ENCODE data around the gene ASXL1. TPM values are rescaled to one million over a fixed set of nuclear protein-coding genes. Genes with fewer than 3 reads are reported as not detected.
"Not testable (repeated sequence)": the region's sequence is repeated elsewhere in the genome, so short reads cannot be mapped to it uniquely, and the experiment has no call there.

The ASXL1 gene
- total RNA-seq, 1 donor from 2014 or later, result 140 TPM

DNA sequence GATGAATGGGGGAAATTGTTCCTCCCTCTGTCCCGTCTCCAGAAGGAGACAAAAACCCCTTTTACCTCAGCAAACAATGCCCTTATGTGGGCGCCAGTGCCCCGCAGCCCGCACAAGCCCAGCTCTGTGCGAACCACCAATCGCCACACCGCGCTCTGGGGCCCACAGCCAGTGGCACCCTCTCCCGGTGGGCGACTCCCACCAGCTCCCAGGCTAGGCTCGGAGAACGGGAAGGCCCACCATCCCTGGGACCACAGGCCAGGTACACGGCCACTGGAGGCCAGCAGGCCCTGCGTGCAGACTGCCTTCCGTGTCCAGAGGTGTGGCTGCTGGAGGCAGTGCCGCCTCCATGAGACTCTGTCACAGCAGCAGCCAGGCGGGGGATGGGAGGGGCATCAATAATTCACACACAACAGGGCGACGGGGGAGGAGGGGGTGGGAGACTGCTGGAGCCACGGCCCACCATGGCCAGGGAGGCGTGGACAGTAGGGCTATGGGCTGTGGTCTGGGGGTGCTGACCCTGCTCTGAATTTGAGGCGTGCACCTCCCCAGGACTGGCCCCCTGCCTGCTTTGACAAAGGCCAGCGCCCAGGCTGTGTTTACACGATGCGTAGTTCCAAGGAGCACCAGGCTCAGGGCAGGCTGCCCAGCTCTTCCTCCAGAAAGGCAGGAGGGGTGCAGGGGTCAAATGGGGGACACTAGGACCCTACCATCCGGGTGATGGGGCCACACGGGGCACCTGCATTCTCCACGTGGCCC is 105.7 kb downstream of the ASXL1 start:
- Mint-ChIP-seq H3K27ac (ENCODE audit: unreplicated experiment) (peak overlapping the region; percentile 97), H3K4me1 (peaks cover 52% of the 10 kb centered on the region), H3K4me3 (peak overlapping the region; percentile 88), H3K27me3 (ENCODE audit: low read depth) (peaks cover 2% of the 10 kb centered on the region), H3K9me3 (no peaks in the 10 kb centered on the region), H3K36me3 (ENCODE audit: low read depth) (peaks cover 3% of the 10 kb centered on the region)
- peak; percentile 58 for DNase-seq (ENCODE audit: low read depth, low spot score)
- TF ChIP-seq, protein P1, sequence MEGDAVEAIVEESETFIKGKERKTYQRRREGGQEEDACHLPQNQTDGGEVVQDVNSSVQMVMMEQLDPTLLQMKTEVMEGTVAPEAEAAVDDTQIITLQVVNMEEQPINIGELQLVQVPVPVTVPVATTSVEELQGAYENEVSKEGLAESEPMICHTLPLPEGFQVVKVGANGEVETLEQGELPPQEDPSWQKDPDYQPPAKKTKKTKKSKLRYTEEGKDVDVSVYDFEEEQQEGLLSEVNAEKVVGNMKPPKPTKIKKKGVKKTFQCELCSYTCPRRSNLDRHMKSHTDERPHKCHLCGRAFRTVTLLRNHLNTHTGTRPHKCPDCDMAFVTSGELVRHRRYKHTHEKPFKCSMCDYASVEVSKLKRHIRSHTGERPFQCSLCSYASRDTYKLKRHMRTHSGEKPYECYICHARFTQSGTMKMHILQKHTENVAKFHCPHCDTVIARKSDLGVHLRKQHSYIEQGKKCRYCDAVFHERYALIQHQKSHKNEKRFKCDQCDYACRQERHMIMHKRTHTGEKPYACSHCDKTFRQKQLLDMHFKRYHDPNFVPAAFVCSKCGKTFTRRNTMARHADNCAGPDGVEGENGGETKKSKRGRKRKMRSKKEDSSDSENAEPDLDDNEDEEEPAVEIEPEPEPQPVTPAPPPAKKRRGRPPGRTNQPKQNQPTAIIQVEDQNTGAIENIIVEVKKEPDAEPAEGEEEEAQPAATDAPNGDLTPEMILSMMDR (conservative IDR thresholded peaks at IDR 0.05), result no peak

DNA sequence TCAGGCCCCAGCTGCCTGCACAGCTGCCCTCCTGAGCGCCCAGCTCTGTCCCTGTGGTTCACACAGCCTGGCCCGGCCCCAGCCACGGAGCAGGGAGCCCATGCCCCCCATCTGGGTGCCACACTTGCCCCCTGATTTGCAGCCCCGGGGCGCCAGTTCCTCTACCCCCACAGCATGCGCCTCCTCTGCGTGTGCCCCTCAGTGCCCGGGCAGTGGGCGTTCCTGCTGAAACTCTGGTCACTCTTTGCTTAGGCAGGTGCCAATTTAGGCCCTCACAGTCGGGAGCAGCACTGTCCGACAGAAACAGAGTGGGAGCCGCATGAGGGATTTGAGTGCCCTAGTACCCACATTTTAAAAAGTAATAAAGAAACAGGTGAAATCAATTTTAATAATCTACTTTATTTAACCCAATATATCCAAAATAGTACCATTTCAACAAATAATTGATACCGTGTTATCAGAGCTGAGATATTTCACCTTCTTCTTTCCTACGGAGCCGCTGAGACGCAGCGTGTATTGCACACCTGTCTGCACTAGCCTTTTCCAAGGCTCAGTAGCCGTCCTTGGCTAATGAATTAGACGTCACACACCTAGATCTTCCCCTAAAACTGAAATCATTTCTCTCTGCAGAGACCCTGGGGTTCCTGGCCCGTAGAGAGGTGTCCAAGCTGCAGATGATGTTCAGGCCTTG is 106.4 kb downstream of the ASXL1 start:
- Mint-ChIP-seq H3K27ac (ENCODE audit: unreplicated experiment) (peak overlapping the region; percentile 81), H3K4me1 (peaks cover 58% of the 10 kb centered on the region), H3K4me3 (peak overlapping the region; percentile 88), H3K27me3 (ENCODE audit: low read depth) (peaks cover 2% of the 10 kb centered on the region), H3K9me3 (no peaks in the 10 kb centered on the region), H3K36me3 (ENCODE audit: low read depth) (peaks cover 3% of the 10 kb centered on the region)
- TF ChIP-seq, protein P1 (conservative IDR thresholded peaks at IDR 0.05), result no peak
- no peak for DNase-seq (ENCODE audit: low read depth, low spot score)

DNA sequence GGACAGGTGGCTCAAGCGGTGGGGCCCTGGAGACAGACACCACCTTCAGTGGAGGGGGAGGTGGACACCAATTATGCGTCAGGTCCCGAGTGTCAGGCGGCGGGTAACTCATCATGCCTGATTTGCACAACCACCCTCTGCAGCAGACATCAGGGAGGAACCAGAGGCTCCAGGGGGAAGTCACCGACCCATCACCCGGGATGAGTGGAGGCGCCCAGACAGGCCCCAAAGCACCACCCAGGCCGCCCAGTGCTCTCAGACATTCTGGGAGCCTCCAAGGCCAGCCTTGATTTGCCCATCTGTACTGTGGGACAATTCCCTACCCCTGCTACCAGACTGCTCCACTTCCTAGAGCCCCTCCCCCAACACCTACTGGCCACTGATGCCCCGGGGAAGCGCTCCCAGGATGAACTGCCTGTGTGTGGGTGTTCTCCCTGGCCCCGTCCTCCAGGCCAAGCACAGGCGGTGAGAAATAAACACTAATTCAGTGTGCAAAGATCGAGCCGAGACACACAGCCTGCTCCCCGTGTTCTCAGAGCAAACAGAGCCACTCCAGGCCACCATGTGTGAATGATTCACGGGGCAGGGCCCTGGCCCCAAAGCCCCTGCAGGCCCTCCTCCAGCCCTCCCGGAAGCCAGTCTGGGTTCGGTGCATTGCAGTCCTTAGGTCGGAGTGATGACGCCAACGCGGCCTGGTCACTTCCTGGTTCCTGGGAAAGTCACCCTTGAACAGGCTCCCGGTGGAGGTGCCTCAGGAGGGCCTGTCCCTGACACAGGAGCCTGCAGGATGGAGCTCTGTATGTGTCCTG is 107.2 kb downstream of the ASXL1 start:
- Mint-ChIP-seq H3K27ac (ENCODE audit: unreplicated experiment) (peak overlapping the region; percentile 93), H3K4me3 (peak overlapping the region; percentile 78), H3K9me3 (no peaks in the 10 kb centered on the region), H3K27me3 (ENCODE audit: low read depth) (peaks cover 4% of the 10 kb centered on the region), H3K36me3 (ENCODE audit: low read depth) (peaks cover 3% of the 10 kb centered on the region), H3K4me1 (peaks cover 66% of the 10 kb centered on the region)
- DNase-seq (ENCODE audit: low read depth, low spot score), result peak; percentile 44
- TF ChIP-seq, protein P1 (conservative IDR thresholded peaks at IDR 0.05), result no peak

DNA sequence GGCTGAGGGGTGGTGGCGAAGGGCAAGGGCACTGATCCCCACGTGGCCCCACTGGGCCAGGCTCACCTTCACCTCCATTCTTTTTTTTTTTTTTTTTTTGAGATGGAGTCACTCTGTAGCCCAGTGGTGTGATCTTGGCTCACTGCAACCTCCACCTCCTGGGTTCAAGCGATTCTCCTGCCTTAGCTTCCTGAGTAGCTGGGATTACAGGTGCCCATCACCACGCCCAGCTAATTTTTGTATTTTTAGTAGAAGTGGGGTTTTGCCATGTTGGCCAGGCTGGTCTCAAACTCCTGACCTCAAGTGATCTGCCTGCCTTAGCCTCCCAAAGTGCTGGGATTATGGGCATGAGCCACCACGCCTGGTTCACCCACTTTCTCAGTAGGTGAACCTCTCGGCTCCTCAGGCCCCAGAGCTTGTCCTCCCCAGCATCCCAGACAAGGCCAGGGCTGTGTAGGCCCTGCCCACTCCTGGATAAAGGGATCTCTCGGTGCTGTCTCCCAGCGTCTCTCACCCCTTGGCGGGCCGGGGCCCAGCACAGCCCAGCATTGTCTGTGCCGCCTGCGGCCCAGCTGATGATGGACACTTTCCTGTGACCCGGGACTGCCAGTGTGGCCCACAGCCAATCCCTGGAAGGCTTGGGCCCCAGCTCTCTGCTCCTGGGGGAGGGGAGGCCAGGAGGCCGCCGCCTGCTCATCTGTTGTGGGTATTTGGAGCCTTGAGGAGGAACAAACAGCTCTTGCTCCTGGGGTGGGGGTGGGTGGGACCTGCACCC is 108.0 kb downstream of the ASXL1 start:
- Mint-ChIP-seq H3K4me1 (peaks cover 68% of the 10 kb centered on the region), H3K4me3 (peak overlapping the region; percentile 78), H3K27ac (ENCODE audit: unreplicated experiment) (peak overlapping the region; percentile 93)
- not testable (repeated sequence) for H3K9me3 Mint-ChIP-seq; H3K36me3 Mint-ChIP-seq (ENCODE audit: low read depth); H3K27me3 Mint-ChIP-seq (ENCODE audit: low read depth)
- peak; percentile 62 for DNase-seq (ENCODE audit: low read depth, low spot score)

DNA sequence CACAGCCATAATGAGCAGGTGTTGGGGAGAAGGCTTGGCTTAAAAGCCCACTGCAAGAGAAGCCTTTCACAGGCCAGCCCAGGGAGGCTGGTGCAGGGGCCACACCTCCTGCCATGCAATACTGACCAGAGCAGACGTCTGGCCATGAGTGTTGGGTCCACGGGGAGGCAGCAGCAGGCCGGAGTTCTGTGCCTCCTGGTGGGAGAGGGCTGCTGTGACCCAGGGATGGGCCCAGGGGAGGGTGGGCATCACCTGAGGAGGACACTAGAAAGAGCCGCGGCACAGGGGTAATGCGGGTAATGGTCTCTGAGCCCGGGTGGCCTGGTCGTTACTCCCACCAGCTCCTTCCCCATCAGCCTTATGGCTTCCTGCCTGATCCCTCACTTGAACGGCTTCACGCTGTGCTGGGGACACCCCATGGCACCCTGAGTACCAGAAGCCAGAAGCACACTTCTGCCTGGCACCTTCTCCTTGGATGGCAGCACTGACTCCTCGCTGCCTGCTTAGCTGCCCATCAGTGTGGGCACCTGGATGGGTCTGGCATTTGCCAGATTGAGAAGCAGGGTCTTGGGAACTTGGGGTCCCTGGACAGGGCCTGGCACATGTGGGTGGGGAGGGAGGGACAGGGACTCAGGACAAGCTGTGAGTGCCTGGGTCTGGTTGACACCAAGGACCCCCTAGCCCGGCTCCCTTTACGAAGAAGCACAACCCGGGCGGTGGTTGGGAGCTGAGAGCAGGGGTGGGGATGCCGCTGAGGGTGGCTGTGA is 108.8 kb downstream of the ASXL1 start:
- Mint-ChIP-seq H3K4me3 (peak overlapping the region; percentile 78), H3K9me3 (no peaks in the 10 kb centered on the region), H3K36me3 (ENCODE audit: low read depth) (peaks cover 3% of the 10 kb centered on the region), H3K27ac (ENCODE audit: unreplicated experiment) (peak overlapping the region; percentile 78), H3K27me3 (ENCODE audit: low read depth) (peaks cover 5% of the 10 kb centered on the region), H3K4me1 (peaks cover 72% of the 10 kb centered on the region)
- TF ChIP-seq, protein P1 (conservative IDR thresholded peaks at IDR 0.05), result no peak
- no peak for DNase-seq (ENCODE audit: low read depth, low spot score)
